RWPE1 (cell line): Measurements from ENCODE around the gene NGEF.

Experiments used
- CTCF ChIA-PET: fragments of 350-600 bp; sonication (Branson Sonifier 250); formaldehyde crosslinking; extraction: SDS; loops from one replicate; lab custom pipeline; 2021; lab: Yijun Ruan, JAX
- POLR2A ChIA-PET: fragments of 400-600 bp; formaldehyde crosslinking; extraction: SDS; loops from one replicate; lab custom pipeline; 2020; ENCODE audit warnings: antibody characterized with exemption; ENCODE audit not compliant: low non-redundant PET; lab: Yijun Ruan, JAX
- DNase-seq: peaks from one replicate; pipeline ENCODE4 v3.0.0; 2012; ENCODE audit warnings: low spot score
- H3K27ac ChIP-seq: fragments of 450-650 bp; 2 replicates; pipeline ENCODE4 v1.5.1; 2017
- CTCF ChIP-seq: fragments of 450-650 bp; conservative IDR thresholded peaks from 2 replicates; pipeline ENCODE4 v1.5.1; 2017; ENCODE audit warnings: low read depth, mild to moderate bottlenecking

Gene NGEF

GRCh38 chr2:233005096-233005495 is 8.0 kb downstream of the NGEF start:
- no peak for DNase-seq
- no peak for TF ChIP-seq CTCF
- H3K27ac ChIP-seq = no peak overlapping the region
- ChIA-PET POLR2A (no interaction called here), CTCF (no interaction called here)

GRCh38 chr2:233003658-233004555 is 9.1 kb downstream of the NGEF start:
- DNase-seq = no peak
- H3K27ac ChIP-seq = no peak overlapping the region
- ChIA-PET POLR2A (no interaction called here), CTCF (interaction anchor here (0.6 to 0.7 kb wide), 2 partner anchors 8 to 133 kb away, joined by 3 to 4 read pairs; no protein-coding TSS in a partner anchor)
- no peak for TF ChIP-seq CTCF

GRCh38 chr2:233002829-233003657 is 10.0 kb downstream of the NGEF start:
- CTCF ChIA-PET = interaction anchor here (0.6 kb wide), 1 partner anchor 134 kb away, joined by 3 read pairs; no protein-coding TSS in a partner anchor
- no peak overlapping the region for H3K27ac ChIP-seq
- POLR2A ChIA-PET = no interaction called here
- no peak for DNase-seq
- no peak for TF ChIP-seq CTCF

GRCh38 chr2:233000886-233001750 is 11.9 kb downstream of the NGEF start:
- POLR2A ChIA-PET = no interaction called here
- no peak for TF ChIP-seq CTCF
- CTCF ChIA-PET = interaction anchor here (0.5 kb wide), 1 partner anchor 99 kb away, joined by 3 read pairs; no protein-coding TSS in a partner anchor
- no peak overlapping the region for H3K27ac ChIP-seq
- DNase-seq = no peak

GRCh38 chr2:232999354-232999753 is 13.7 kb downstream of the NGEF start:
- no peak for TF ChIP-seq CTCF
- ChIA-PET POLR2A (no interaction called here), CTCF (no interaction called here)
- no peak for DNase-seq
- no peak overlapping the region for H3K27ac ChIP-seq

- CTCF ChIA-PET = no interaction called here
Observed at GRCh38 chr2:232998666-232998985, 14.4 kb downstream of the NGEF start.

More at GRCh38 chr2:232998666-232998985, 14.4 kb downstream of the NGEF start:
- H3K27ac ChIP-seq = no peak overlapping the region
- POLR2A ChIA-PET = no interaction called here
- TF ChIP-seq CTCF = no peak
- no peak for DNase-seq
